ENCODE measurements around the gene PLXNA4. TPM values are rescaled to one million over a fixed set of nuclear protein-coding genes. Genes with fewer than 3 reads are reported as not detected.

Gene PLXNA4
- total and polyA plus RNA-seq, 8 donors = 0.19 to 1.6 (median 0.47) TPM

- intact Hi-C loops (cut with DNase I) = no loop called here
- Histone ChIP-seq H3K27me3 (no peaks in the 10 kb centered on the region), H3K36me3 (no peaks in the 10 kb centered on the region), H3K4me1 (no peaks in the 10 kb centered on the region), H3K9me3 (no peaks in the 10 kb centered on the region), H3K27ac (no peak overlapping the region), H3K4me3 (no peak overlapping the region)
- TF ChIP-seq, protein P1, sequence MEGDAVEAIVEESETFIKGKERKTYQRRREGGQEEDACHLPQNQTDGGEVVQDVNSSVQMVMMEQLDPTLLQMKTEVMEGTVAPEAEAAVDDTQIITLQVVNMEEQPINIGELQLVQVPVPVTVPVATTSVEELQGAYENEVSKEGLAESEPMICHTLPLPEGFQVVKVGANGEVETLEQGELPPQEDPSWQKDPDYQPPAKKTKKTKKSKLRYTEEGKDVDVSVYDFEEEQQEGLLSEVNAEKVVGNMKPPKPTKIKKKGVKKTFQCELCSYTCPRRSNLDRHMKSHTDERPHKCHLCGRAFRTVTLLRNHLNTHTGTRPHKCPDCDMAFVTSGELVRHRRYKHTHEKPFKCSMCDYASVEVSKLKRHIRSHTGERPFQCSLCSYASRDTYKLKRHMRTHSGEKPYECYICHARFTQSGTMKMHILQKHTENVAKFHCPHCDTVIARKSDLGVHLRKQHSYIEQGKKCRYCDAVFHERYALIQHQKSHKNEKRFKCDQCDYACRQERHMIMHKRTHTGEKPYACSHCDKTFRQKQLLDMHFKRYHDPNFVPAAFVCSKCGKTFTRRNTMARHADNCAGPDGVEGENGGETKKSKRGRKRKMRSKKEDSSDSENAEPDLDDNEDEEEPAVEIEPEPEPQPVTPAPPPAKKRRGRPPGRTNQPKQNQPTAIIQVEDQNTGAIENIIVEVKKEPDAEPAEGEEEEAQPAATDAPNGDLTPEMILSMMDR (IDR thresholded peaks at IDR 0.05) = no peak
- ATAC-seq (no peak), DNase-seq (no peak), FAIRE-seq (no peak)
- WGBS, 2 donors = 83 to 91% methylated on average over 2 of the region's 2 CpGs
Observed at GRCh38 chr7:132618956-132619305, 42.7 kb upstream of the PLXNA4 start.

DNA sequence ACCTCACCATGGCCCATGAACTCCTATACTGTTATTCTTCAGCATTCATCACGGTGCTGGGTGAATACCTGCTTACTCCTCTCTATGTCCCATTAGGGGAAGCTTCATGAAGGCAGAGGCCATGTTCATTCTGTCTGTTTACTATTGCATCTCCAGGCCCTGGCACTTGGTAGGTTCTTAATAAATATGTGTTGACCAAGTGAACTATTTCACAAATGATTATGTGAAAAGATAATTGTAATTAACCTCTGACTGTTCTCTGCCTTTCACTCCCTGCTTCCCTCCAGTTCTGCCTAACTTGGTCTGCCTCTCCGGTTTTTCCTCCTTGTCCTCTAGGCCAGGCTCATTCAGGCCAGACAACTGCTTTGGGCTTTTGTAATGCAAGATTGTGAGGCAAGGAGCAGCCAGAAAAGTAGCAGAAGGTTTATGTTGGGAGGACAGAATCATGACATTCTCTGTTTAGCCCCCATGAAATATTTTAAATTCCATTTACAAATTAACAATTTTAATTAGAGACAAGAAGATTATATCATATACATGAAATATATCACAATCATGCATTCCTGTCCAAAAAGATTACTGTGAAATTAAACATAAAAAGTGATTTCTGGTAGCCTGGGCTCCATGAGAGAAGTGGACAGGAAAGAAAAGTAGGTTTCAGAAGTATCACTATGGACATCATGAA, 42.1 kb upstream of the PLXNA4 start:
- no peak overlapping the region for H3K4me3 ChIP-seq
- H3K4me1 ChIP-seq = no peaks in the 10 kb centered on the region
- H3K27ac ChIP-seq = no peak overlapping the region
- no peaks in the 10 kb centered on the region for H3K9me3 ChIP-seq
- no peaks in the 10 kb centered on the region for H3K27me3 ChIP-seq
- intact Hi-C loops (cut with DNase I) = no loop called here
- WGBS, 2 donors = 74 to 76% methylated on average over 2 of the region's 2 CpGs
- no peak for DNase-seq
- FAIRE-seq = no peak
- no peaks in the 10 kb centered on the region for H3K36me3 ChIP-seq
- TF ChIP-seq, protein P1 (IDR thresholded peaks at IDR 0.05) = no peak
- ATAC-seq = no peak

GRCh38 chr7:132614428-132615318, 38.4 kb upstream of the PLXNA4 start:
- H3K27me3 ChIP-seq = no peaks in the 10 kb centered on the region
- TF ChIP-seq, protein P1 (IDR thresholded peaks at IDR 0.05) = no peak
- 16 to 17% methylated on average over 25 of the region's 25 CpGs for WGBS, 2 donors
- no peaks in the 10 kb centered on the region for H3K4me1 ChIP-seq
- H3K27ac ChIP-seq = no peak overlapping the region
- ATAC-seq (peak in 3 of 4 donors; percentile 44 to 77 (median 74)), FAIRE-seq (no peak), DNase-seq (peak in 2 of 6 donors; percentile 26 to 56)
- no peaks in the 10 kb centered on the region for H3K9me3 ChIP-seq
- H3K4me3 ChIP-seq = peak overlapping the region in 1 of 4 donors; percentile 25
- intact Hi-C loops (cut with DNase I) = no loop called here
- no peaks in the 10 kb centered on the region for H3K36me3 ChIP-seq

GRCh38 chr7:132613737-132614136, 37.5 kb upstream of the PLXNA4 start:
- no peak for FAIRE-seq

More at GRCh38 chr7:132613737-132614136, 37.5 kb upstream of the PLXNA4 start:
- Histone ChIP-seq H3K36me3 (no peaks in the 10 kb centered on the region), H3K27me3 (no peaks in the 10 kb centered on the region), H3K4me3 (no peak overlapping the region), H3K9me3 (no peaks in the 10 kb centered on the region), H3K27ac (no peak overlapping the region), H3K4me1 (no peaks in the 10 kb centered on the region)
- DNase-seq (no peak), ATAC-seq (no peak)
- TF ChIP-seq, protein P1 (IDR thresholded peaks at IDR 0.05) = no peak
- WGBS, 2 donors = 76 to 86% methylated on average over 2 of the region's 2 CpGs
- intact Hi-C loops (cut with DNase I) = no loop called here

All from pancreas (tissue), 10 donors.